Smooth muscle cell (in vitro differentiated cells): ENCODE results near the gene CHRNA4. TPM values are rescaled to one million over a fixed set of nuclear protein-coding genes. Genes with fewer than 3 reads are reported as not detected.

Experiments used
- DNase-seq: peaks from one replicate; lab custom pipeline; 2025; ENCODE audit not compliant: unreplicated experiment; lab: John Stamatoyannopoulos, UW
- H2AFZ ChIP-seq: fragments of 200-600 bp; sonication (generic); 2 replicates; pipeline ENCODE4 v1.6.0; 2016; ENCODE audit warnings: antibody characterized with exemption, low read depth, mild to moderate bottlenecking
- H3F3A ChIP-seq: fragments of 200-600 bp; sonication (generic); 2 replicates; pipeline ENCODE4 v1.6.0; 2017; ENCODE audit warnings: antibody characterized with exemption, low read depth
- H3K27ac ChIP-seq: fragments of 200-600 bp; sonication (generic); 2 replicates; pipeline ENCODE4 v1.5.1; 2016; ENCODE audit warnings: low read depth, mild to moderate bottlenecking
- H3K27me3 ChIP-seq: fragments of 200-600 bp; sonication (generic); 2 replicates; pipeline ENCODE4 v1.6.1; 2016; ENCODE audit warnings: low read depth, mild to moderate bottlenecking
- H3K36me3 ChIP-seq: fragments of 200-600 bp; sonication (generic); 2 replicates; pipeline ENCODE4 v1.5.1; 2016; ENCODE audit warnings: low read depth
- H3K4me1 ChIP-seq: fragments of 200-600 bp; sonication (generic); 2 replicates; pipeline ENCODE4 v1.5.1; 2016; ENCODE audit warnings: low read depth
- H3K4me2 ChIP-seq: fragments of 200-600 bp; sonication (generic); 2 replicates; pipeline ENCODE4 v1.6.0; 2016; ENCODE audit warnings: mild to moderate bottlenecking
- H3K4me3 ChIP-seq: fragments of 200-600 bp; sonication (generic); 2 replicates; pipeline ENCODE4 v1.5.1; 2016; ENCODE audit warnings: mild to moderate bottlenecking
- H3K79me2 ChIP-seq: fragments of 200-600 bp; sonication (generic); 2 replicates; pipeline ENCODE4 v1.6.0; 2016; ENCODE audit warnings: low read depth, mild to moderate bottlenecking
- H3K9ac ChIP-seq: fragments of 200-600 bp; sonication (generic); 2 replicates; pipeline ENCODE4 v1.6.0; 2016; ENCODE audit warnings: low read depth
- H3K9me3 ChIP-seq: fragments of 200-600 bp; sonication (generic); replicated peaks from 2 replicates; pipeline ENCODE4 v1.5.1; 2016; ENCODE audit warnings: low read depth
- H4K20me1 ChIP-seq: fragments of 200-600 bp; sonication (generic); 2 replicates; pipeline ENCODE4 v1.6.0; 2016; ENCODE audit warnings: low read depth
- CTCF ChIP-seq: fragments of 200-600 bp; sonication (generic); IDR thresholded peaks from 2 replicates; pipeline ENCODE4 v1.5.1; 2017; ENCODE audit warnings: borderline replicate concordance, mild to moderate bottlenecking, antibody characterized with exemption; ENCODE audit not compliant: insufficient read depth, poor library complexity, severe bottlenecking
- WGBS: methylation state at CpG from one replicate; pipeline ENCODE4 v1.1.7; 2016; ENCODE audit warnings: low lambda C conversion rate; 5-methylcytosine and 5-hydroxymethylcytosine counted together
- polyA plus RNA-seq: library from polyadenylated mRNA; unstranded; fragments of >200 nt; fragmentation: Nextera tagmentation; extraction: Ambion mirVana; gene quantifications from 2 replicates; pipeline ENCODE4 v1.2.1, GENCODE V29; 2016
- total RNA-seq: library from RNA; depleted of rRNA; stranded (reverse); fragments of >200 nt; gene quantifications from 2 replicates; pipeline ENCODE4 v1.2.3, GENCODE V29; 2014

CHRNA4 gene
- total and polyA plus RNA-seq, 2 experiments from 2014 or later = 0.03 TPM; not detected in 1

- peaks cover 45% of the 10 kb centered on the region for H3K27me3 ChIP-seq
- peaks cover 8% of the 10 kb centered on the region for H3K4me1 ChIP-seq
- no peak overlapping the region for H3K27ac ChIP-seq
- no peak for TF ChIP-seq CTCF
- H3K36me3 ChIP-seq = no peaks in the 10 kb centered on the region
- no peak overlapping the region for H2AFZ ChIP-seq
- H3K4me3 ChIP-seq = no peak overlapping the region
- H3K4me2 ChIP-seq = no peak overlapping the region
- no peaks in the 10 kb centered on the region for H3F3A ChIP-seq
- WGBS = 60% methylated on average over 35 of the region's 38 CpGs
- H3K9me3 ChIP-seq = no peaks in the 10 kb centered on the region
- no peaks in the 10 kb centered on the region for H4K20me1 ChIP-seq
- H3K79me2 ChIP-seq = no peaks in the 10 kb centered on the region
- DNase-seq = no peak
- H3K9ac ChIP-seq = no peak overlapping the region
Measured at GRCh38 chr20:63359937-63360849, 956 bp downstream of the CHRNA4 start.

- no peak for DNase-seq
- Histone ChIP-seq H3K27ac (no peak overlapping the region), H2AFZ (no peak overlapping the region), H3K9ac (no peak overlapping the region), H3F3A (no peaks in the 10 kb centered on the region), H3K4me3 (no peak overlapping the region), H3K79me2 (no peaks in the 10 kb centered on the region), H3K27me3 (peaks cover 45% of the 10 kb centered on the region), H3K4me1 (peaks cover 8% of the 10 kb centered on the region), H3K36me3 (no peaks in the 10 kb centered on the region), H4K20me1 (no peaks in the 10 kb centered on the region), H3K4me2 (no peak overlapping the region), H3K9me3 (no peaks in the 10 kb centered on the region)
- no peak for TF ChIP-seq CTCF
- 87% methylated on average over 42 of the region's 42 CpGs for WGBS
Measured at GRCh38 chr20:63359164-63359934, 1.8 kb downstream of the CHRNA4 start.

- Histone ChIP-seq H3K4me1 (peaks cover 8% of the 10 kb centered on the region), H3K27me3 (peaks cover 45% of the 10 kb centered on the region), H2AFZ (no peak overlapping the region), H3K4me3 (no peak overlapping the region), H3K4me2 (no peak overlapping the region), H3F3A (no peaks in the 10 kb centered on the region), H4K20me1 (no peaks in the 10 kb centered on the region), H3K9ac (no peak overlapping the region), H3K9me3 (no peaks in the 10 kb centered on the region), H3K36me3 (no peaks in the 10 kb centered on the region), H3K27ac (no peak overlapping the region), H3K79me2 (no peaks in the 10 kb centered on the region)
- no peak for TF ChIP-seq CTCF
- WGBS = 91% methylated on average over 26 of the region's 26 CpGs
- DNase-seq = no peak
Measured at GRCh38 chr20:63357921-63358905, 2.9 kb downstream of the CHRNA4 start.
